GM21526 (cell line): ENCODE measurements around the gene VAV3.
"Not testable (repeated sequence)": the region's sequence is repeated elsewhere in the genome, so short reads cannot be mapped to it uniquely, and the experiment has no call there.

Experiments used
- ATAC-seq: cut with Tn5 transposase; IDR thresholded peaks from one replicate; pipeline ENCODE4 v1.9.1; 2021; ENCODE audit warnings: moderate library complexity; ENCODE audit not compliant: unreplicated experiment, low FRiP score

The VAV3 gene

DNA sequence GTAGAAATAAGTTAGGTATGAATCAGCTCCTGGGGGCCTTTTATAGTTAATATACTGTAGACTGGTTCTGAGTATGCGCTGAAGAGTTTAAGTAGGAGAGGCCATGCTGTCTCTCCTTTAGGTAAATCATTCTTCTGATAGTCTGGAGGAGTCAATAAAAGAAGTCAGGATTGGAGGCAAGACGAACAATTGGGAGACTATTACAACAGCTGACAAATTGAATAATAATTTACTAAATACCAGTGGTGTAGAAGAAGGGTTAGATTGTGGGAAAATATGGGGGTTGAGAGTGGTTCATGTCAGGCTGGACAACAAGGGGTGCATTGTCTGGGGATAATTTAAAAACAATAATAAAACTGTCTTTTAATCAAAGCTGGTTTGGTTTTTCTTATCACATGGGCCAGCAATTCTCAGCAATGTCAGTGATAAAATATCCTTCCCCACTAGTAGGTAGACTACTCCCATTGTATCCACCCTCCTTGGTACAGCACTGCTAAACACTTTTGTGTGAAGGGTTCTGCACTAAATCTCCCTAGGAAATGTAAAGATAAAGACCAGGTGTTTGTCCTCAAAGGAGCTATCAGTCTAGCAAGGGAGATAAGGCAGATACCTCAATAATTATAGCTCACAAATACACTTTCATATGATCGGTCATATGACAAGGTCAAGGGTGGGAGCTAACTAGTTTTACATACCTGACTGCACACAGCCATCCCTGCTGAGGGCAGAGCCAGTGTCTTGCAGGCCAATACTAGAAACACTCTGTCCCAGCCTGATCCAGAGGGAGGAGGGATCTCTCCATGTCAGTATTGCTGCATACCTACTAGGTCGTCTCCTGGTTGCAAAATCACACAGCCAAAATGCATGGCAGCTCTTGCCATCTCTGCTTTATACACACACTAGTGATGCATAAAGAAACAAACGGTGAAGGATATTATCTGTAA, 299.7 kb downstream of the VAV3 start:
- no peak for ATAC-seq

DNA sequence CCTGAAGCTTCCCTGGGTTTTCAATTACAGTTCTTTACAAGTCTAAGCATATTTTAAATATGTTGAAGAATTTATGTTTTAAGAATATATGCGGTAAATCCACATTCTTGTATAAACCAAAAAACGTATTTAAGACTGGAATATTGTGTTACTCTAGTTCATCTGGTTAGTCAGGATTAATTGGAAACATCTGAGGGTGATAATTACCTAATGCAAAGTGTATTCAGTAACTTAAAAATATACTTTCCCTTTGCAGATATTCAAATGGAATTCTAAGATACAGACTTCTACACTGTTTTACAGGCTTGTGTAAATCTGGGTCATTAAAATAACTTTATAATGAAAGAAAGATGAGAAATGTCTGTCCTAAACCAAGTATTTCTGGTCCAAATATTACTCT, 302.0 kb downstream of the VAV3 start:
- no peak for ATAC-seq

DNA sequence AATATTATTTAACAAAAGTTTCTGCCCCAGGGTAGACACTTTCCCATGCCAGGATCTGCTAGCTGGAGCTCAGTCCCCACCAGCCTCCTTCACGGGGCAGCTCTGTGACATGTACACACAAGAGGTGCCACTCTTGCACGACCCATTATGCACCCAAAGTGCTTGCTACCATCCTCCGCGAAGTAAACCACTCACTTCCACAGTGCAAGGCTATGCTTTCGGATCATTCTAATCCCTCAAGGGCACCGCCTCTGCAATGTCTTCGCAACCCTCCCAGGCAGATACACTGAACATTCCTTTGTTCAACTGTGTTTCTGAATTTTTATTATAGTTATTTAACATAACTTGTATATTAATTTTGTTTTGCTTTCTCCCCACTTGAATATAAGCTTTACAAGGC, 303.8 kb downstream of the VAV3 start:
- ATAC-seq: no peak

DNA sequence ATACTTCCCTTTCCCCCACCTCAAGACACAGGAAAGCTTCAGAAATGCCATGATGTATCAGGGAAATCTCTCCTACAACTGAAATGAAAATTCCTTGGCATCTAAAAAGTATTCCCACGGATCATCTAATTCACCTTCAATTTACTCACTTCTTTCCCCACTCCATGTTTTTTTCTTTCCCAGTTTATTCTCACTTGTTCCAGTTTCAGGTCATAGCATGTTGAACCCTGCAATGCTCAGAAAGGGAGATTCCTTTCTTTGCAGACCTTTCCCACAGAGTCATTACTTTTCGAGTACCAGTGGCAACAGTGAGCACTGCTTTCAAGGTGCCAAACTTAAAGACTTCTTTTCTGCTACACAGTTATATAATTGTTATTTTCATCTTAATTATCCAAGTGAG, 305.0 kb downstream of the VAV3 start:
- no peak for ATAC-seq

DNA sequence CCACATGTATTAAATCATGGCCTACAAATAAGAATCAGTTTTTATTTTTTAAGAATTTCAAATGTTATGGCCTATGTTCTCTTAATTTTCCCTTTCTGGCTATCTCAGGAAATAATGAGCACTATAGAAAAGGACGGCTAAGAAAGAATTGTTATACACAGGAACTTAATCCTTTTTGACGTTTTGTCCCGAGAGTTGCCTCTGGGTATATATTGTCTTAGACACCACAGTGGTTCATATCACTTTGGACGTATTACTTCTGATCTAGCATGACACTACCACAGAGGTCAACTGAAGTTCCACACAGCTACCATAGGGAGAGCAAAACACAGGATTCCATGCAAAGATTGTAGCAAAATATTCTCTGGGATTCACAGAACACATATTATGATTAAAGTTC, 307.6 kb downstream of the VAV3 start:
- no peak for ATAC-seq

DNA sequence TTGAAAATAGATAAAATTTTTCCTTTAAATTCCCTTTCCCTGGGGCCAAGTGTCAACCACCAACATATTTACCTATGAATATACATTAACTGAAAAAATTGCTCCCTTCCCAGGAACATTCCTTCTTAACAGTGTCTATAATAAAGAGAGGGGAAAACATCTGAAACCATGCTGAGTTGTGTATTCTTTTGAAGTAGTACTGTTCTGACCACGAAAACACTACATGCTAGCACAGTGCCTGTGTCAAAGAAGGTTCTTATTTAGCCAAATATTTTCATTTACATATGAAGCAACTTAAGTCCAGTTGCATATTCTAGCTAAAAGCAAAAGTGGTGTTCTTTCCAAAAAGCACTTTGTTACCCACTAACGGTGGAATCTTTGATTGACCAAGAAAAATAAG, 311.2 kb downstream of the VAV3 start:
- no peak for ATAC-seq

DNA sequence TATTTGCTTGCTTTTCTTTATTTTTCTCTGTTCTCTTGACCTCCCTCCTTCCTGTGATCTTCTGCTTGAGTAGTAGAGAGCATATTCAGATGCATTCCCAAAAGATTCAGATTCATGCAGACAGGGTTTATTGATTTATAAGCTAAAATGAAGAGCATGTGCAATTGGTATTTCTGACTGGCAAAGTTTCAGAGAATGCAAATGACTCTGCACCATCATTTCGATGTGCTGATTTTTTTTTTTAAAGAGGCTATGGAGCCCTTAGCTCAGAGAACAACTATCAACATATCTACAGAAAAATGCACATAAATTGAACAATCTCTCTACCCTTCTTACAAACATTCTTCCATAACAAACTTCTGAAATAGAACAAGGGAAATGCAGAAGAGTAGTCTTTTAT, 312.0 kb downstream of the VAV3 start:
- ATAC-seq: no peak

DNA sequence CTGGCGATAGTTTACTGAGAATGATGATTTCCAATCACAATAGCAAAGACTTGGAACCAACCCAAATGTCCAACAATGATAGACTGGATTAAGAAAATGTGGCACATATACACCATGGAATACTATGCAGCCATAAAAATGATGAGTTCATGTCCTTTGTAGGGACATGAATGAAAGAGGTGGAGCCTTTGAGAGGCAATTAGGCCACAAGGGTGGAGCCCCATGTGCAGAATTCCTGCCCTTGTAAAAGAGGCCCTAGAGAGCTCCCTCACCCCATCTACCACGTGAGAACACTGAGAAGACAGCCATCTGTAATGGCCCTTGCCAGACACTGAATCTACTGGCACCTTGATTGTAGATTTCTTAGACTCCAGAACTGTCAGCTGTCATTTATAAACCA, 314.2 kb downstream of the VAV3 start:
- ATAC-seq: not testable (repeated sequence)

DNA sequence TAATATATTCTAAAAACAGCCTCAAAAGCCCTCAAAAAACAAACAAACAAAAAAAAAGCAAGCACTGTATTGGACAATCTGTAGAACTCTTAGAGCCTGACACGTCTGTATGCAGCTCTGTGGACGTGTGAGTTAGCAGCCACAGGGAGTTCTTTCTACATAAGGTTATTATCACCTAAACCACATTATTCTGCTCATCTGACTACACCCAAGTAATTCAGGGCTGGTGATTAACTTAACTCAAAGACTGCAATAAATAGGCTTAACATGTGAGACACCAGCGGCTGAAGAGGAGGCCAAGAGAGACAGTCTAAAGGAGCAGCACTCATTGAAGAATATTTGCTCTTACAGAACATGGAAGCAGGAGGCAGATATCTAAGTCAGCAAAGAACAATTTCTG, 316.0 kb downstream of the VAV3 start:
- ATAC-seq: no peak

DNA sequence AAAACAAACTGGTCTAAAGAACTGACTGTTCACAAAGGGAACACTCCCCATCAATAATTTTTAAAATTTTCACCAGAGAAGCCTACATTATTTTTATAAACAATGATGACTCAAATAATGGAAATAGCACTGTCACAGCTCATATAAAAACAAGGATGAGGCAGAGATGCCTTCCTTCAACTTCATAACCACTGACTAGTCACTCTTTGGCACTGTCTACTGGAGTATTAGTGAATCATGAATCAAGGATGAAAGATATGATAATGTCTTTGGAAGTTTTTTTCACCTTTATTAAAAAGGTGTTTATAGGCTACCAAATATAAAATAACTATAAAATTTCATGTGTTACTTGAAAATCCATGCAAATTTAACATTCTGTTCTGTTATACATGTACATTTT, 316.9 kb downstream of the VAV3 start:
- ATAC-seq: no peak

DNA sequence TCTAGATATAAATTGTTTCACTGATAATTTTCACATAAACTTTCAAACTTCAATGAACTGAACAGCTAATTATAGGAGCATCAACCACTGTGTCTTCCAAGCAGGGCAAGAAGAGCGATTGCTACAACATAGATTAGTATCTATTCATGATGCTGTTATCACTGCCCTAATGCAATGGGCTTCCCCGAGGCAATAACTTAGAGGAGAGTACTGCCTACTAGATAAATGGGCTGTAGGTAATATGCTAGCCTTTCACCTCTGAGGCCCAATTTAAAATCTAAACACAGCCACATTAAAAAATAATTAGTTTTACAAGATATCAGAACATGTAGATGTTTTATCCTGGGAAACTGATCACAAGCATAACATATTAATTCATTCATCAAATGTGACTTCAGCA, 318.0 kb downstream of the VAV3 start:
- no peak for ATAC-seq

DNA sequence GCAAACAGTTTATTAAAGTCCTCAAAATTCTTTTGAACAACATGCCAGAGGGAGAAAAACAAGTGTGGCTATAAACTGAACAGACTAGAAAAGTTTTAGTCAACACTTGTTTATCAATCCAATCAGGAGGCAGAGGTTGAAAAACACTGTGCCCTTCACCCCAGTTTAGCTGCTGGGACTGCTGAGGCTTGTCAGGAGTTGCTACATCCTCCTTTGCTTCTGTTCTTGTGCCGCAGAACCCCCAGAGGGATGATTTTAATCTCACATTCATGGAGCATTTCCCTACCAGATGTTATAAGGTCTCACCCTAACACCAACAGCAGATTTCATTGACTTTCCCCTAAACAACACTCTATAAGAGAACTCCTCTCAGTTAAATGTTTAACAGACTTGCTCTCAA, 321.2 kb downstream of the VAV3 start:
- ATAC-seq: no peak

DNA sequence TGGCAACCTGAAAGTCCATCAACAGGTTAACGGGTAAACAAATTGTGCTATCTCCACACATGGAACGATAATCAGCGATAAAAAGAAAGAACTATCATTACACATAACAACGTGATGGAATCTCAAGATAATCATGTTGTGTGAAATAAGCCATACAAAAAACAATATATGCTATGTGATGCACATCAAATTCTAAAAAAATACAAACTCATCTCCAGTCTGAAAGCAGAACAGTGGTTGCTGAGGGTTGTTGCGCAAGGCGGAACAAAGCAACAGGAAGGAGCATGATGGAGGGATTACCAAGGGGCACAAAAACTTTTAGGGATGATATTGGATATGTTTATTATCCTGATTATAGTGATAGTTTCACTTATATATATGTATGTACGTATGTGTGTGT, 324.8 kb downstream of the VAV3 start:
- no peak for ATAC-seq

DNA sequence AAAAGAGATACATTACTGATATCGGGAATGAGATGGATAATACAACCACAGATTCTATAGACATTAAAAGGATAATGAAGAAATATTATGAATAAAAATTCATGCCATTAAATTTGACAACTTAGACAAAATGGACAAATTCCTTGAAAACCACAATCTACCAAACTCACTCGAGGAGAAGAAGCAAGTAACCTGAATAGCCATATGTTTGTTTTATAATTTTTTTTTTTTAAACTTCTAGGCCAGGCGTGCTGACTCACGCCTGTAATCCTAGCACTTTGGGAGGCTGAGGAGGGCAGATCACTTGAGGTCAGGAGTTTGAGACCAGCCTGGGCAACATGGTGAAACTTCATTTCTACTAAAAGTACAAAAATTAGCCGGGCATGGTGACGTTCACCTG, 327.9 kb downstream of the VAV3 start:
- no peak for ATAC-seq

DNA sequence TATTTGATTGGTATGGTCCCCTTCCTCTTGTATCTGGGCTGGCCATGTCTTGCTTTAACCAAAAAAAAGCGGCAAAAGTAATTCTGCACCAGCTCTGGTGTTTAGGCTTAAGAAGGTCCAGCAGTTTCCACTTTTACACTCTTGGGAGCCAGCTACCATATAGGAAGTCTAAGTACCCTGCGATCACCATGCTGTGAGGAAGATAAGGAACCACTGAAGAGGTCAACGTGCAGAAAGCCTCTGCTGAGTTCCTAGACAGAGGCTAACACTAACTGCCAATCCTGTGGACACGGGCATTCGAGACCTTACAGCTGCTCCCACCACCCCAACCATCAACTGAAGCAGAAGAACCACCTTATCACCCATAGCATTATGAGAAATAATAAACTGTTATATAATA, 331.4 kb downstream of the VAV3 start:
- ATAC-seq: no peak

DNA sequence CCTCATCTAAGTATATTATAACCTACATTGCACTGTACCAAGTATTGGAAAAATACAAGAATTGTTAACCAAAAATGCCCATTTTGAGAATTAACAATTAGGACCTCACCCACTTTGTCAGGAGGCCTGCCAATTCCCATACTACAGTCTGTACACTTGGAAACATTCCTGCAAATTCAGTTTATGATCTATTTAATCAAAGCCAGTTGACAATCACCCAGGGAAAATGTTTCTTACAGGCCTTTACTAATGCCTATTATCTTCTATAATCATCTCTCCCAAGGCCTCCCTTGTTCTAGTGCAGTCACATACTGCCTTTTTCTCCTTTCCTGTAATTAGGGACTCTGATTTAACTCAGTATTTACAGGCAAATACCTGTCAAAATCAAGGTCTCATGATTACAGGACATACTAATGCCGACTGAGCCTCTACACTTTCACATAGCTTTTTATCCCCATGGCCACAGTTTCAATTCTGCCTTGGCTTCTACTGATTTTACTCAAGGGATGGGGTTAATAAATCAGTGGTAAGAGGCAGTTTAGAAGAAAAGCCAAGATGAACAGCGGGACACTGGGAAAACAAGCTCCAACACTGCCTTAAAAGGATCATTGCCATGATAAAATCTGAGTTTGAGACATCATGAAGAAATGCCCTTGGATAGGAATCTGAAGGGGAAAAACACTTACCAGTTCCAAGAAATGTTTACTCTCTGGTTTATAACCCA, 338.7 kb downstream of the VAV3 start:
- ATAC-seq: no peak

DNA sequence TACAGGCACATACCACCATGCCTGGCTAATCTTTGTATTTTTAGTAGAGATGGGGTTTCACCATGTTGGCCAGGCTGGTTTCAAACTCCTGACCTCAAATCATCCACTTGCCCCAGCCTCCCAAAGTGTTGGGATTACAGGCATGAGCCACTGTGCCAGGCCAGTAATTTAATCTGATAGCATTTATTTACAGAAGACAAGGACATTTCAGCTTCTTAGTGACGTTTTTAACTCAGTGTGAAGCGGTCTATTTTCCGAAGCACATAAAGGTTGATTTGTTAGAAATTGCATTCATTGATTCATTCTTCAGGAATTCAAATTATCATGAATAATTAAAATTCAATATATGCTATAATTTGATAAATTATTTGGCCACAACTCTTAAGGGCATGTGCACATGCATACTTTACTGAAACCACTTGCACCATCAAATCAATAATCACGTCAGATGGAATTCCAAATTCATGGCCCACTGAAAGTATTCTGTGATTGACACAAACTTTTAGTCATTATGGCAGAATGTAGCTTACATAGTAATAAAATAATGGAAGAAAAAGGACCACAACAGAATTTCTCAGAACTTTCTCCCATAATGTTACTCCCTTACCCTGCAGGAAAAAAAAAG, 339.5 kb downstream of the VAV3 start:
- no peak for ATAC-seq

DNA sequence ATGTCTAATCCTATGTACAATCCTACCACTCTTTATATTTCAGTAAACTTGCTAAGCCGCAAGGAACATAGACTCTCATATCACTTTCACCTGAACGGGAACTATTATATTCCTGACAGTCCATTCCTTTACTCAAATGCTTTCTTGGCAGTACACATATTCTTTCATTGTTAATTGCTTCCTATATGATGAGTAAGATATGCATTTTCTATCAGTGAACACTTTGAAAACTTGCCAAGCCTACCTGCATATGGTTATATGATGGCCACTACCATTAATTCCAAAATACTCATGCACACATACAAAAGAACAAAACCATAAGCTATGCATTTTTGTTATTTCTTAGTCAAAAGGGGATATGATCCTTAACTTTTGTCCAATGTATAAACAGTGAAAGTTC, 341.5 kb downstream of the VAV3 start:
- ATAC-seq: no peak

DNA sequence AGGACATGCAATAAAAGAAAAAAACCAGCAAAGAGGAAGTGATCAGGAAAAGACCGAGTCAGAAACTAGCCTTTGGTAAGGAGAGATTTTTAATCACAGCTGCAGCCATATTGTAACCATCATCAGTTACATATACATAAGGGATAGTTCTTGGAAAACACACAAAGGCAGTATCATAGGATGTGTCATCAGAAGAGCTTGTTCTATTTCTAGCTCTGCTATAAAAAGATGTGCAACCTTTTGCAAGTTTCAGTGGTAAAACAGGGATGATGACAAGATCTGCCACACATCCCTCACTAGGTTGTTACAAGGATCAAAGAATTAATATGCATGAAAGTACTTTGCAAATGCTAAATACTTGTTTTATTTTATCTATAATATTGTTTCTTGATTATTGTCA, 342.0 kb downstream of the VAV3 start:
- ATAC-seq: no peak

DNA sequence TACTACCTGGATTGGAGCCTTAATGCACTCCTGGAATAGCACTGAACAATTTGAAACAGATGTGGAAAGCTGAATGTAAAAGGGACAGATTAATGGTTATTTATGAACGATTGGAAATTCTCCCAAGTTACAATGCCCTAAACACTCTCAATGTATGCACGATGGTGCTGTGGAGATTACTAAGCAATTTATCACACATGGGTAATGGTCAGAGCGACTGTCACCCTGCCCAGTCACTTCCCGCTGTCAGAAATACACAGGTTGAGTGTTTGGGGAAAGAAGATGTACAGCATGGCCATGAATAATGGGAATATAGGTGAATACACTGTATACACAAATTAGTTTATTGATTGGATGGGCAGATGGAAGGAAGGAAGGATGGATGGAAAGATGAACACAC, 342.4 kb downstream of the VAV3 start:
- ATAC-seq: no peak

DNA sequence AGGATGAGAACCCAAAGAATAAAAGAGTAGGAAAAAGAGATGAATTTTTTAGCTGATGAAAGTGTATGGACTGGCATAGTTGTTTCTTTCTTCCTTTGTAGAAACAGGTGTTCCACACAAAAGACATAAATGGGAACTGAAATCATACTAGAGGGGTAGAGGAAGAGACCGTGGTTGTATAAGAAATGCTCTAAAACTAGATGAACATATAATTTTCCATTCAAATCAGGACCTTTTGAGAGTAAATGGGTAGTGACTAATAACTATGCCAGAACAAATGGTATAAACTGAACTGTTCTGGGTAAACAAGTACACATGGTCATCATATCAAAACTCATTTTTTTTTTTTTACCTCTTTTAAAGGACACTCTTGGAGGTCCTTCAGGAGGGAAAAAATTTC, 344.2 kb downstream of the VAV3 start:
- peak; percentile 58 for ATAC-seq

DNA sequence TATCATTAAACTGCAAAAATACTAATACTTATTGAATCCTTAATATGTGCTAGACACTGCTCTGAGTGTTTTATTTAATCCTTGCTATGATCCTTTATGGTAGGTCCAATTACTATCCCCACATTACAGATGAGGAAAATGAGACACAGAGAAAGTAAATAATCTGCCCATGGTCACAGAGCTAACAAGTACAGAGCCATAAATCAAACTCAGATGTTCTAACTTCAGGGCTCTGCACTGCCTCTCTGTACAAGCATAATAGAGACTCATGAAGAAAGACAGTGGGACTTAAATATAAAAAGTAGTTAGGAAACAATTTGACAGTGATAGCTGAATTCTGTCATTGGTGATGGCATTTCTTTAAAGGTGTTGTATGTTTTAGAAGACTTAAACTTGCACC, 346.4 kb downstream of the VAV3 start:
- no peak for ATAC-seq
